ENCODE measurements around the gene AHCYL1.

DNA sequence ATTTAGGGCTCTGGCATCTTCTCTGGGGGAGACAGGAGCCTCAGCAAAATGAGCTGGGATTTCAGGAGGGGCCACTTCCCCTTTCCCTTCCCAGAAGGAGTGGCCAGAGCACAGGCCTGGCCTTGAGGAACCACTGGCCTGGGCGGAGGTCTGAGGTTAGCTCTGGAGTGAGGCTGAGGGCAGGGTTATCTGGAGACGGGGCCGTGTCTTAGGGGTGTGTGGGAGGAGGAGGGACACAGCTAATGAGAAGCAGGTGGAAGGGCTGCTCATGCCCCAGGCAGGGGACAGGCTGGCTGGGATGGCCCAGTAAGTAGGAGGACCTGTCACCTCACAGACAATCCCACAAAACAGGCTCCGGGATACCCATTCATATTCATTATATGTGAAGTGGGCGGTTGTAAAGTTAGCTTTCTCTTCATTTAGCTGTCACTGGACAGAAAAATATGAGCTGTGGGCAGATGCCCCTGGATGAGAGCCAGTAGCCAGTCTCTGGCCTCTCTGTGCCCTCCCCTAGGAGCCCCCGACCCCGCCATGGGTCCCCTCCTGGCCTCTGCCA lies 73.5 kb downstream of the AHCYL1 start:
- TF ChIP-seq, protein P1, sequence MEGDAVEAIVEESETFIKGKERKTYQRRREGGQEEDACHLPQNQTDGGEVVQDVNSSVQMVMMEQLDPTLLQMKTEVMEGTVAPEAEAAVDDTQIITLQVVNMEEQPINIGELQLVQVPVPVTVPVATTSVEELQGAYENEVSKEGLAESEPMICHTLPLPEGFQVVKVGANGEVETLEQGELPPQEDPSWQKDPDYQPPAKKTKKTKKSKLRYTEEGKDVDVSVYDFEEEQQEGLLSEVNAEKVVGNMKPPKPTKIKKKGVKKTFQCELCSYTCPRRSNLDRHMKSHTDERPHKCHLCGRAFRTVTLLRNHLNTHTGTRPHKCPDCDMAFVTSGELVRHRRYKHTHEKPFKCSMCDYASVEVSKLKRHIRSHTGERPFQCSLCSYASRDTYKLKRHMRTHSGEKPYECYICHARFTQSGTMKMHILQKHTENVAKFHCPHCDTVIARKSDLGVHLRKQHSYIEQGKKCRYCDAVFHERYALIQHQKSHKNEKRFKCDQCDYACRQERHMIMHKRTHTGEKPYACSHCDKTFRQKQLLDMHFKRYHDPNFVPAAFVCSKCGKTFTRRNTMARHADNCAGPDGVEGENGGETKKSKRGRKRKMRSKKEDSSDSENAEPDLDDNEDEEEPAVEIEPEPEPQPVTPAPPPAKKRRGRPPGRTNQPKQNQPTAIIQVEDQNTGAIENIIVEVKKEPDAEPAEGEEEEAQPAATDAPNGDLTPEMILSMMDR (IDR thresholded peaks at IDR 0.05): no peak
- TF ChIP-seq POLR2A (IDR thresholded peaks at IDR 0.05): no peak
- TF ChIP-seq EP300 (IDR thresholded peaks at IDR 0.05): no peak
- no peak for TF ChIP-seq POLR2AphosphoS5 (IDR thresholded peaks at IDR 0.05)

Measured in stomach (tissue), 4 donors.